Stomach (tissue), 9 donors: Measurements from ENCODE around the gene GUSB. TPM values are rescaled to one million over a fixed set of nuclear protein-coding genes. Genes with fewer than 3 reads are reported as not detected.
"Not testable (repeated sequence)": the region's sequence is repeated elsewhere in the genome, so short reads cannot be mapped to it uniquely, and the experiment has no call there.

ENCODE experiments used
- DNase-seq, 2 donors: peaks; one replicate each; pipeline versions ENCODE4 v3.0.0 to v3.0.0-alpha.2; 2013 to 2019
- H3K27ac ChIP-seq, 5 donors: fragments of 200-600 bp in 4 of 5; sonication (generic) in 4 of 5; one replicate each; pipeline ENCODE4 v1.5.1; 2013 to 2019; ENCODE audit warnings: mild to moderate bottlenecking in 1 of 5, moderate library complexity in 1 of 5
- H3K27me3 ChIP-seq, 3 donors: fragments of 200-600 bp; sonication (generic); one replicate each; pipeline ENCODE4 v1.5.1; 2017 to 2019; ENCODE audit warnings: mixed run types in 1 of 3
- H3K36me3 ChIP-seq, 4 donors: fragments of 200-600 bp; sonication (generic); 1 replicate in 3 of 4; 2 replicates in 1 of 4; pipeline ENCODE4 v1.5.1; 2016 to 2019
- H3K4me1 ChIP-seq, 4 donors: fragments of 200-600 bp; sonication (generic); one replicate each; pipeline ENCODE4 v1.5.1; 2016 to 2019
- H3K4me3 ChIP-seq, 4 donors: fragments of 200-600 bp; sonication (generic) in 3 of 4; one replicate each; pipeline ENCODE4 v1.5.1; 2016 to 2019; ENCODE audit warnings: mild to moderate bottlenecking in 1 of 4
- H3K9me3 ChIP-seq, 4 donors: fragments of 200-600 bp; sonication (generic); one replicate each; pipeline ENCODE4 v1.5.1; 2016 to 2019
- CTCF ChIP-seq, 7 experiments: fragments of 450-650 bp in 4 of 7; fragments of 200-600 bp in 3 of 7; sonication (generic) in 3 of 7; IDR thresholded peaks; one replicate each; pipeline ENCODE4 v1.5.1; 2016 to 2019; ENCODE audit warnings: antibody characterized with exemption in 7 of 7, control low read depth in 2 of 7, mild to moderate bottlenecking in 1 of 7
- EP300 ChIP-seq: sonication (generic); formaldehyde crosslinking; IDR thresholded peaks from one replicate; pipeline ENCODE4 v1.6.1; 2017; ENCODE audit warnings: antibody characterized with exemption
- POLR2A ChIP-seq, 4 donors: fragments of 450-650 bp; IDR thresholded peaks; one replicate each; pipeline ENCODE4 v1.6.1; 2016; ENCODE audit warnings: antibody characterized with exemption in 4 of 4, control low read depth in 2 of 4, mild to moderate bottlenecking in 1 of 4, moderate library complexity in 1 of 4
- POLR2AphosphoS5 ChIP-seq, 3 donors: sonication (generic); formaldehyde crosslinking; IDR thresholded peaks; one replicate each; pipeline ENCODE4 v1.6.1; 2016; ENCODE audit warnings: antibody characterized with exemption in 3 of 3
- WGBS, 5 donors: extraction: QIAGEN DNeasy Blood & Tissue Kit in 3 of 5; methylation state at CpG; one replicate each; pipeline versions ENCODE4 v1.1.5 to v1.1.7; 2013 to 2018; 5-methylcytosine and 5-hydroxymethylcytosine counted together
- intact Hi-C: fragments of 100-400 bp; cut with DNase I; formaldehyde crosslinking; loops from one replicate; pipeline ENCODE4 v1.15.1; 2023; ENCODE audit warnings: low total_unique reads
- polyA plus RNA-seq, 3 donors: library from polyadenylated mRNA; stranded (reverse); fragments of 200-250 nt; gene quantifications; one replicate each; pipeline ENCODE4 v1.2.3, GENCODE V29; 2013
- total RNA-seq, 5 donors: library from RNA; depleted of rRNA; stranded (reverse); fragments of >200 nt; gene quantifications; one replicate each; pipeline versions ENCODE4 v1.1.0 to v1.2.3, GENCODE V29; 2014 to 2016
- donor health status: healthy with polysubstance abuse.
- donor health status: Bipolar disorder and iron deficiency.
- donor health status: healthy.

GUSB gene
- total and polyA plus RNA-seq, 8 donors: 13.4 to 130 (median 40.9) TPM

GRCh38 chr7:65953001-65953720, 28.9 kb downstream of the GUSB start:
- H3K27ac ChIP-seq: no peak overlapping the region
- H3K4me3 ChIP-seq: no peak overlapping the region
- no peak for DNase-seq
- no peaks in the 10 kb centered on the region for H3K27me3 ChIP-seq
- 84 to 93% (median 88%) methylated on average over 5 of the region's 5 CpGs for WGBS, 5 donors
- H3K4me1 ChIP-seq: peaks cover 0 to 12% (median 5%) of the 10 kb centered on the region in 4 donors
- no peak for TF ChIP-seq CTCF (IDR thresholded peaks at IDR 0.05)
- TF ChIP-seq POLR2A (IDR thresholded peaks at IDR 0.05): no peak
- no peak for TF ChIP-seq EP300
- no peak for TF ChIP-seq POLR2AphosphoS5 (IDR thresholded peaks at IDR 0.05)
- H3K36me3 ChIP-seq: peaks cover 6 to 47% (median 45%) of the 10 kb centered on the region in 4 donors
- intact Hi-C loops: no loop called here
- no peaks in the 10 kb centered on the region for H3K9me3 ChIP-seq

GRCh38 chr7:65951837-65952578, 30.0 kb downstream of the GUSB start:
- no peaks in the 10 kb centered on the region for H3K27me3 ChIP-seq
- no peak overlapping the region for H3K4me3 ChIP-seq
- H3K27ac ChIP-seq: no peak overlapping the region
- WGBS, 5 donors: 78 to 84% (median 83%) methylated on average over 9 of the region's 9 CpGs
- peaks cover 6 to 36% (median 34%) of the 10 kb centered on the region in 4 donors for H3K36me3 ChIP-seq
- DNase-seq: no peak
- H3K9me3 ChIP-seq: no peaks in the 10 kb centered on the region
- TF ChIP-seq POLR2AphosphoS5 (IDR thresholded peaks at IDR 0.05): no peak
- TF ChIP-seq EP300: no peak
- no peak for TF ChIP-seq POLR2A (IDR thresholded peaks at IDR 0.05)
- no peak for TF ChIP-seq CTCF (IDR thresholded peaks at IDR 0.05)
- intact Hi-C loops: no loop called here
- peaks cover 0 to 12% (median 5%) of the 10 kb centered on the region in 4 donors for H3K4me1 ChIP-seq

GRCh38 chr7:65946904-65947303, 35.1 kb downstream of the GUSB start:
- TF ChIP-seq POLR2AphosphoS5 (IDR thresholded peaks at IDR 0.05) (peak in 1 of 3 donors; percentile 4), EP300 (no peak)
- H3K4me1 ChIP-seq: peaks cover 0 to 3% (median 0%) of the 10 kb centered on the region in 4 donors
- intact Hi-C loops: no loop called here
- peak in 1 of 2 donors; percentile 15 for DNase-seq
- H3K4me3 ChIP-seq: no peak overlapping the region
- H3K9me3 ChIP-seq: no peaks in the 10 kb centered on the region
- H3K27ac ChIP-seq: no peak overlapping the region
- no peaks in the 10 kb centered on the region for H3K27me3 ChIP-seq
- 71 to 79% (median 73%) methylated on average over 4 of the region's 4 CpGs for WGBS, 5 donors
- H3K36me3 ChIP-seq: peaks cover 0 to 2% (median 0%) of the 10 kb centered on the region in 4 donors

- H3K36me3 ChIP-seq, intact Hi-C loops, H3K27me3 ChIP-seq, H3K4me1 ChIP-seq, H3K9me3 ChIP-seq, DNase-seq, H3K27ac ChIP-seq, H3K4me3 ChIP-seq: not testable (repeated sequence)
- 57 to 87% (median 80%) methylated on average over 1 of the region's 5 CpGs for WGBS, 5 donors
Observed at GRCh38 chr7:65945787-65946186, 36.2 kb downstream of the GUSB start.

GRCh38 chr7:65938336-65938895, 43.6 kb downstream of the GUSB start:
- H3K36me3 ChIP-seq: peaks cover 0 to 18% (median 4%) of the 10 kb centered on the region in 4 donors
- 95 to 98% (median 98%) methylated on average over 7 of the region's 7 CpGs for WGBS, 5 donors
- TF ChIP-seq EP300 (no peak), POLR2A (IDR thresholded peaks at IDR 0.05) (no peak), POLR2AphosphoS5 (IDR thresholded peaks at IDR 0.05) (no peak), CTCF (IDR thresholded peaks at IDR 0.05) (no peak)
- no peak for DNase-seq
- H3K4me3 ChIP-seq: no peak overlapping the region
- no peaks in the 10 kb centered on the region for H3K4me1 ChIP-seq
- no peaks in the 10 kb centered on the region for H3K9me3 ChIP-seq
- intact Hi-C loops: no loop called here
- H3K27ac ChIP-seq: no peak overlapping the region
- H3K27me3 ChIP-seq: no peaks in the 10 kb centered on the region
